Measurements from ENCODE around the gene CLEC4G.
"Not testable (repeated sequence)": the region's sequence is repeated elsewhere in the genome, so short reads cannot be mapped to it uniquely, and the experiment has no call there.

CLEC4G gene

DNA sequence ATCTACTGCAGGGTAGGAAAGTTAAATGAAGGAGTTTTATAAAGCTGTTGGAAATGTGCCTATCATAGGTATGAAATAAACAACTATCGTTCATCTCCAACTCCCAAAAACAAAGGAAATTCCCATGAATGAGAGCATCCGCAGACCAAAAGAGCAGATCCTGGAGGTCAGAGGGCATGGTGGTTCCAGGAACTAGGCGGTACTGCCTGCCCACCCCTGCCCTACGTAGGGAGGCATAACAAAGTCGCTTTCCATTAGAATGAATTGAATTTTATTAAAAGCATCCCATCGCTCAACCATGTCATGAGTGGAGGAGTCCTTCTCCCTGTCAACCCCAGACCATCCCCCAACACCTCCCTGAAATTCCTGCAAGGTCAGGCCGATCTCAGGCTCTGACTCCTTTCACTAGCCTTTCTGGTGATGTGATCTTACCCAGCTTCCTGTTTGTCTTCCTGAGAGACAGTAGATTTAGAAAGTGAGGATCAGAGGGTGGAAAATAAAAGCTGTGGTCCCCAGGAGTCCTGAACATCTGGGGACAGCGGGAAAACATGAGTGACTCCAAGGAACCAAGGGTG, 30.9 kb upstream of the CLEC4G start, which contains the start of gene CLEC4M:
Gene CLEC4M, plus strand, starts transcription at position 525 of the 575 bp plus-strand sequence. Its CDS starts 24 bp downstream, at position 549.
- peaks cover 3% of the 10 kb centered on the region for H3K4me1 Mint-ChIP-seq (ENCODE audit: low read depth)
- peaks cover 22% of the 10 kb centered on the region for H3K9me3 Mint-ChIP-seq
- H3K4me3 Mint-ChIP-seq, result no peak within 1 kb of the TSS
- no peak within 1 kb of the TSS for H3K27ac Mint-ChIP-seq
- DNase-seq, result peak; percentile 21
- H3K27me3 Mint-ChIP-seq, result peaks cover 33% of the 10 kb centered on the region
- H3K36me3 Mint-ChIP-seq (ENCODE audit: low read depth), result peaks cover 5% of the 10 kb centered on the region

DNA sequence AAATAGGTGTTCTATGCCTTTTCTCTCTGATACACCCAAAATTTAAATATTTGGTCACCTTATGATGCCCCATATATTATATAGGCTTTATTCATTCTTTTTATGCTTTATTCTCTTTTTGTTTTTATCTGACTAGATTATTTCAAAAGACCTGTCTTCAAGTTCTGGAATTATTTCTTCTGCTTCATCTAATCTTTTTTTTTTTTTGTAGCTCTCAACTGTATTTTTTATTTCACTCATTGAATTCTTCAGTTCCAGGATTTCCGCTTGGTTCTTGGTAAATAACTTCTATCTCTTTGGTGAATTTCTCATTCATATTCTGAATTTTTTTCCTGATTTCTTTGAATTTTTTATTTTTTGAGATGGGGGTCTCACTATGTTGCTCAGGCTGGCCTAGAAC, 27.2 kb upstream of the CLEC4G start:
- Mint-ChIP-seq H3K4me3 (no peak overlapping the region), H3K4me1 (ENCODE audit: low read depth) (peaks cover 11% of the 10 kb centered on the region), H3K36me3 (ENCODE audit: low read depth) (peaks cover 15% of the 10 kb centered on the region), H3K27me3 (peaks cover 38% of the 10 kb centered on the region), H3K9me3 (peaks cover 56% of the 10 kb centered on the region), H3K27ac (no peak overlapping the region)
- no peak for DNase-seq

DNA sequence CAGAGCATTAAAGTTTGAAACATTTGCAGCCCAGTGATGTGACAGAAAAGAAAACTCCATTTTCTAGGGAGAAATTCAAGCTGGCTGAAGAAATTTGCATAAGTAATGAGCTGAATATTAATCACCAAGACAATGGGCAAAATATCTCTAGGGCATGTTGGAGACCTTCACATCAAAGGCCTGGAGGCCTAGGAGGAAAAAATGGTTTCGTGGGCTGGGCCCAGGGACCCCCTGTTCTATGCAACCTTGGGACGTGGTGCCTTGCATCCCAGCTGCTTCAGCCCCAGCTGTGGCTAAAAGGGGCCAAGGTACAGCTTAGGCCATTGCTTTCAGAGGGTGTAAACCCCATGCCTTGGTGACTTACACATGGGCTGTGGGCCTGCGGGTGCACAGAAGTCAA, 25.4 kb upstream of the CLEC4G start:
- Mint-ChIP-seq H3K36me3 (ENCODE audit: low read depth) (peaks cover 15% of the 10 kb centered on the region), H3K4me1 (ENCODE audit: low read depth) (peaks cover 18% of the 10 kb centered on the region), H3K4me3 (no peak overlapping the region), H3K9me3 (peaks cover 65% of the 10 kb centered on the region), H3K27me3 (peaks cover 30% of the 10 kb centered on the region), H3K27ac (no peak overlapping the region)
- DNase-seq, result no peak

DNA sequence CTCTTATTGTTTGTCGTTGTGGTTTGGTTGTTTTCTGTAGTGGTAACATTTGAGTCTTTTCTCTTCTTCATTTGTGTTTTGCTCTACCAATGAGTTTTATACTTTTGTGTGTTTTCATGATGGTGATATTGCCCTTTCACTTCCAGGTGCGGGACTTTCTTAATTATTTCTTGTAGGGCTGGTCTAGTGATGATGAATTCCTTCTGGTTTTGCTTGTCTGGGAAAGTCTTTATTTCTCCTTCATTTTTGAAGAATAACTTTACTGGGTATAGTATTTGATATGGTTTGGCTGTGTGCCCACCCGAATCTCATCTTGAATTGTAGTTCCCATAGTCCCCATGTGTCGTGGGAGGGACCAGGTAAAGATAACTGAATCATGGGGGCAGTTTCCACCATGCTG, 24.3 kb upstream of the CLEC4G start:
- H3K4me1 Mint-ChIP-seq (ENCODE audit: low read depth), result peaks cover 22% of the 10 kb centered on the region
- peaks cover 15% of the 10 kb centered on the region for H3K36me3 Mint-ChIP-seq (ENCODE audit: low read depth)
- H3K4me3 Mint-ChIP-seq, result no peak overlapping the region
- H3K27ac Mint-ChIP-seq, result no peak overlapping the region
- H3K9me3 Mint-ChIP-seq, result peaks cover 69% of the 10 kb centered on the region
- H3K27me3 Mint-ChIP-seq, result peaks cover 24% of the 10 kb centered on the region
- DNase-seq, result no peak

DNA sequence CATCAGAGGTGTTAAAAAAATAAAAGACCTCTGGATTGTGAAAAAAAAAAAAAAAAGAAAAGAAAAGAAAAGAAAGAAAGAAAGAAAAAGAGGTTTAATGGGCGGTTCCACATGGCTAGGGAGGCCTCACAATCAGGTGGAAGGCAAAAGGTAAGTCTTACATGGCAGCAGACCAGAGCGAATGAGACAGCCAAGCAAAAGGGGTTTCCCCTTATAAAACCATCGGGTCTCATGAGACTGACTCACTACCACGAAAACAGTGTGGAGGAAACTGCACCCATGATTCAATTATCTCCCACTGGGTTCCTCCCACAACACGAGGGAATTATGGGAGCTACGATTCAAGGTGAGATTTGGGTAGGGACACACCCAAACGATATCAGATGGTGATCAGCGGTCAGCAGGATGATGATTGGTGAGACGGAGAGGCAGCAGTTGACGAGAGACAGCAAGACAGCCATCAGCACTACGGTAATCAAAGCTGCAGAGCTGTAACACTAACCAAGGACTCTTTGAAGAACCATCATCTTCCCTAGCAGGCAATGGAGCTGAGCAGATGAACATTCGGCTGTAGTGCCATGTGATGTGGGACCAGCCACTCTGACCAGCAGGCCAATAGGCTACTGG, 19.4 kb upstream of the CLEC4G start:
- DNase-seq, result peak; percentile 65
- Mint-ChIP-seq H3K27me3 (peaks cover 41% of the 10 kb centered on the region), H3K4me3 (no peak overlapping the region), H3K27ac (peak overlapping the region; percentile 78), H3K36me3 (ENCODE audit: low read depth) (peaks cover 4% of the 10 kb centered on the region), H3K9me3 (peaks cover 45% of the 10 kb centered on the region), H3K4me1 (ENCODE audit: low read depth) (peaks cover 35% of the 10 kb centered on the region)

DNA sequence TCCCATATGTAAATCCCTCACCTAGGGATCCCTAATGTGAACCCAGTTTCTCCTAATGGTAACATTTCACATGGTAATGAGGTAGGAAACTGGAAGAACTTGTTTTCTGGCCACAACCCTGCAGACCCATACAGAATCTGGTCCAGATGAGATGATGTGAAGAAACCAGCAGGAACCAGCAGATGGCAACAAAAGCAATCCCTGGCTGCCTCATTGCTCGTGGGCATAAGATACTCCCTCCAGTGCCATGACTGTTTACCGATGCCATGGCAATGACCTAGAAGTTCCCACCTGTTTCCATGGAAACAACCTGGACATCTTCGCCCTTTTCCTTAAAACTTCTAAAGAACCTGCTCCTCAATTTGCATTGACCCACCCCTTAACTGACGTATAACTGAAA, 16.8 kb upstream of the CLEC4G start:
- peaks cover 32% of the 10 kb centered on the region for H3K4me1 Mint-ChIP-seq (ENCODE audit: low read depth)
- DNase-seq, result peak; percentile 28
- peaks cover 22% of the 10 kb centered on the region for H3K9me3 Mint-ChIP-seq
- no peak overlapping the region for H3K4me3 Mint-ChIP-seq
- no peaks in the 10 kb centered on the region for H3K36me3 Mint-ChIP-seq (ENCODE audit: low read depth)
- H3K27ac Mint-ChIP-seq, result no peak overlapping the region
- peaks cover 37% of the 10 kb centered on the region for H3K27me3 Mint-ChIP-seq

DNA sequence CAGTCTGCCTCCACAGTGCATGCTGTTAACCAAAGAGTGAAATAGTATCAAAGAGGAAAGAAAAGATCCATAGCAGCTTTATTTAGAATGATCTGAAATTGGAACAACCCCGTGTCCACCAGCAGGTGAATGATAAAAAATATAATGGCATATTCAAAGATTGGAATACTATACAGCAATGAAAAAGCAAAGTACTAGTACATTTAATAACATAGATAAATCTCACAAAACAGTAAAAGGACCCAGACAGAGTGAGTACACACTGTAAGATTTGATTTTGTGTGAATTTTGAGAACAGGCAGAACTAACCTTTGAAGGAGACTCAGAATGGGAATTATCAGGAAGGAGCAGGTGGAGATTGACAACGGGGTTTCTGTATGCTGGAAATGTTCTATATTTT, 16.3 kb upstream of the CLEC4G start:
- H3K27me3 Mint-ChIP-seq, result peaks cover 41% of the 10 kb centered on the region
- no peak for DNase-seq
- H3K9me3 Mint-ChIP-seq, result peaks cover 18% of the 10 kb centered on the region
- H3K27ac Mint-ChIP-seq, result no peak overlapping the region
- no peaks in the 10 kb centered on the region for H3K36me3 Mint-ChIP-seq (ENCODE audit: low read depth)
- H3K4me3 Mint-ChIP-seq, result no peak overlapping the region
- peaks cover 34% of the 10 kb centered on the region for H3K4me1 Mint-ChIP-seq (ENCODE audit: low read depth)

DNA sequence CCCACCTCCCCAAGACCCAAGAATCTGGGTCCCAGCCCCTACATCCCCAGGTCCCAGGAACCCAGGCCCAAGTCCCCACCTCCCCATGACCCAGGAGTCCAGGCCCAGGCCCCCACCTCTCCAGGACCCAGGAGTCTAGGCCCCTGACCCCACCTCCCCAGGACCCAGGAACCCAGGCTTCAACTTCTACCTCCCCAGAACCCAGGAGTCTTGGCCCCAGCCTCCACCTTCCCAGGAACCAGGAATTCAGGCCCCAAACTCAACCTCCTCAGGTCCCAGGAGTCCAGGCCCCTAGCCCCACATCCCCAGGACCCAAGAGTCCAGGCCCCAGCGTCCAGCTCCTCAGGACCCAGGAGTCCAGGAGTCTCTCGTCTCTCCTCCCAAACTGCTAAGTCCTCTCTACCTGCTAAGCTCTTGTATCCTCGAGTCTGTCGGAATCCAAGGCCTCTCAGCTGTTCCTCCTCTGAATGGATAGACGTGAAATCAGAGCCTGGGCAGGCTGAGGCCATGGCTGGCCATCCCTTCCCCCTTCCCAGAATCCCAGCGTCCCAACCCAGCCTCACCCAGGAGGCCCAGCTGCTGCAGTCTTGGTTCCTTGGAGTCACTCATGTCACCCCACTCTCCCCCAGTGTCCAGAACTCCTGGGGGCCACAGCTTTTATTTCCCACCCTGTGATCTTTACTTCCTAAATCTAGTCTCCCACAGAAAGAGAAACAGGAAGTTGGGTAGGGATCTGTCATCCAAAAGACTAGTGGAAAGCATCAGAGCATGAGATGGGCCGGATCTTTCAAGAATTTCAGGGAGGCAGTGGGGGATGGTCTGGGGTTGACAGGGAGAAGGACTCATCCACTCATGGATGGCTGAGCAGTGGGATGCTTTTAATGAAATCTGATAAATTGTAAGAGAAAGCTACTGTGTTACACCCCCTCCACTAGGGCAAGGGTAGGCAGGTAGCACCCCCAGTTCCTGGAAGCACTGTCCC, 15.3 kb upstream of the CLEC4G start, which contains the start of gene CD209:
Gene CD209, minus strand, starts transcription at position 632 of the 982 bp plus-strand sequence. Its CDS starts 23 bp downstream, at position 609.
- Mint-ChIP-seq H3K27ac (no peak within 1 kb of the TSS), H3K27me3 (peaks cover 48% of the 10 kb centered on the region), H3K36me3 (ENCODE audit: low read depth) (no peaks in the 10 kb centered on the region), H3K4me1 (ENCODE audit: low read depth) (peaks cover 30% of the 10 kb centered on the region), H3K9me3 (peaks cover 14% of the 10 kb centered on the region), H3K4me3 (no peak within 1 kb of the TSS)
- peak; percentile 28 for DNase-seq

DNA sequence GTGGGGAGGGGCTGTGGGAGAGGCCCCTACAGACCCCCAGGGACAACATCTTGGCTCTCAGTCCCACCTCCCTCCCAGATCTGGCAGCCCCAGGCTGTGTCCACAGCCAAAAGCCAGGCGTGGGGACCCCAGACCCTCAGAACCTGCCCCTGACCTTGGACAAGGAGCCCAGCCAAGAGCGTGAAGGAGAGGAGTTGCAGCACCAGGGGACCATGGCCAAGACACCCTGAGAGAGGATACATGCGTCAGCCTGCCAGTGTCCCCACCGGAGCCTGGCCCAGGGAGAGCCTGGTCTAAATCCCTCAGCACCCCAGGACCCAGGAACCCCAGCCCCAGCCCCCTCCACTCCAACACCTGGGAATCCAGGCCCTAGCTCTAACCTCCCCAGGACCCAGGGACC, 14.4 kb upstream of the CLEC4G start:
- H3K4me1 Mint-ChIP-seq (ENCODE audit: low read depth), result peaks cover 27% of the 10 kb centered on the region
- H3K4me3 Mint-ChIP-seq; H3K27ac Mint-ChIP-seq; H3K36me3 Mint-ChIP-seq (ENCODE audit: low read depth): not testable (repeated sequence)
- peaks cover 54% of the 10 kb centered on the region for H3K27me3 Mint-ChIP-seq
- peak; percentile 22 for DNase-seq
- H3K9me3 Mint-ChIP-seq, result peaks cover 11% of the 10 kb centered on the region

DNA sequence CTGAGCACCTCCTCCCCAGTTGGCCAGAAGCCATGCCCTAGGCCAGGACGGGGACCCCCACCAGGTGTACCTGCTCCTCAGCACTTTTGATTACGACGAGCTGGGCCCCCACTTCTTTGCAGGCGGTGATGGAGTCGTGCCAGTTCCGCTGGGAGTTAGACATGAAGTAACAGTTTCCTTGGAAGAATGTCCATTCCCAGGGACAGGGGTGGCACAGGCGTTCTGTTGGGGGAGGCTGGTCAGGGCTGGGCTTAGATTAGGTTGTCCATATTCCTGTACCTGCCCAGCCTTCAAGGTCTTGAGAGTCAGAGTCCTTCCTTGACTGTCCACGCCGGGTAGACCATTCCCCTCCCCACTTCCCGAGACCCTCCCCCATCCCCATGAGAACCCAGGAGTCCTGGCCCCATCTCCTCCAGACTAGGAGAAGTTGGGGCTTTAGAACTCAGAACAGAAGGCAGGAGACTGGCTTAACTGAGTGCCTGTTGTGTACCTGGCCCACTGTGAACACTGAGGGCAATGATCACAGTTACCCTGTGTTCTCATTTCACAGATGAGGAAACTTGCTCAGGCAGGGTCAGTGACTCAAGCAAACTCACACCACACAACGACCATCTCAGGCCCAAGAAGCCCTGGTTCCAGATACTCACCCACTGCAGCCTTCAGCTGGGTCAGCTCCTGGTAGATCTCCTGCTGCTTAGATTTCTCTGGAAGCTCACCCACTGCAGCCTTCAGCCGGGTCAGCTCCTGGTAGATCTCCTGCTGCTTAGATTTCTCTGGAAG, 13.2 kb upstream of the CLEC4G start:
- H3K9me3 Mint-ChIP-seq, result peaks cover 5% of the 10 kb centered on the region

DNA sequence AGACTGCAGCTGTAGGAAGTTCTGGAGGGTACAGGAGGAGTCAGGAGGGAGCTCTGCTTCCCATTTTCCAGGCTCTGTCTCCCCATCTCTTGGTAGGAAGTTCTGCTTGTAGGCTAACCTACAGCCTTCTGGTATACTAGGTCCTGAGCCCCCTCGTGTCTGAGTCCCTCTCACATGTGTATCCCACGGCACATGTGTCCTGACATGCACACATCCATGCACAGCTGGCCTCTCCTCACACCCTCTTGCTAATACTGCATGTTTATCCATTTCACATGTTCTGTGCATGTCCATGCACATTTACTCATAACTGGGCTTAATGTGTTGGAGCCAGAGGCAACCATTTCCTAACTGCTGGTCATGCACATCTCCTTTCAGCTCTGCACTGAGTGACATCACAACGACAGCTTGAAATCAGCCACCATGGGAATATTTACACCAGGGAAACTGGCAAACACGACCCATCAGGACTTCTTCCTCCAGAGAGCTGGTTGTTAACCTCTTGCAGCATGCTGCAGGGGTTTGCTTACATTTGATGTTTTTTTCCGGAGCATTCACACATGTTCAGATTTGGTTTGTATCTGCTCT, 12.4 kb upstream of the CLEC4G start:
- H3K36me3 Mint-ChIP-seq (ENCODE audit: low read depth), result no peaks in the 10 kb centered on the region
- peaks cover 14% of the 10 kb centered on the region for H3K4me1 Mint-ChIP-seq (ENCODE audit: low read depth)
- H3K27ac Mint-ChIP-seq, result no peak overlapping the region
- H3K9me3 Mint-ChIP-seq, result peaks cover 4% of the 10 kb centered on the region
- DNase-seq, result peak; percentile 30
- H3K4me3 Mint-ChIP-seq, result no peak overlapping the region
- peaks cover 69% of the 10 kb centered on the region for H3K27me3 Mint-ChIP-seq

More for the DNA sequence above, 13.2 kb upstream of the CLEC4G start:
- peak; percentile 28 for DNase-seq
- no peak overlapping the region for H3K4me3 Mint-ChIP-seq
- no peaks in the 10 kb centered on the region for H3K36me3 Mint-ChIP-seq (ENCODE audit: low read depth)
- peaks cover 62% of the 10 kb centered on the region for H3K27me3 Mint-ChIP-seq
- H3K27ac Mint-ChIP-seq, result no peak overlapping the region
- peaks cover 15% of the 10 kb centered on the region for H3K4me1 Mint-ChIP-seq (ENCODE audit: low read depth)

DNA sequence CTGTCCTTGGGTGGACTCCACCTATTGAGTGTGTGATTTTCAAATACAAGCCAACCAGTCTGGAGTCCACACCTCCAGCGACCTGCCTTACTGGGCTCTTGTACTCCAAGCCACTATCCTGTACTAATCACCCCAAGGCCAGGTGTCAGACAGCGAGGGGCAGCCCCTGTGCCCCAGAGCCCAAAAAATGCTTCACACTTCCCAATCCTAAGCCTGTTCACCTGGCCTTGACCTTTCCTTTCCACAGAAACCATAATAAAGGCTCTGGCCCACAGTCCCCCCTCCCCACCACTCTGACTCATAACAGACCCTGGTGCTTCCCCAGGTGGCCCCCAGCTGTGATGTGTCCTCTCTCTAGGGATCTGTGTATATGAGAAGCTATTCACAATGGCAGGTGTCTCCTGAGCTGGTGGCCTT, 11.5 kb upstream of the CLEC4G start:
- Mint-ChIP-seq H3K9me3 (peaks cover 4% of the 10 kb centered on the region), H3K27me3 (peaks cover 71% of the 10 kb centered on the region), H3K36me3 (ENCODE audit: low read depth) (no peaks in the 10 kb centered on the region), H3K4me3 (no peak overlapping the region), H3K4me1 (ENCODE audit: low read depth) (peaks cover 14% of the 10 kb centered on the region), H3K27ac (no peak overlapping the region)
- DNase-seq, result peak; percentile 64

DNA sequence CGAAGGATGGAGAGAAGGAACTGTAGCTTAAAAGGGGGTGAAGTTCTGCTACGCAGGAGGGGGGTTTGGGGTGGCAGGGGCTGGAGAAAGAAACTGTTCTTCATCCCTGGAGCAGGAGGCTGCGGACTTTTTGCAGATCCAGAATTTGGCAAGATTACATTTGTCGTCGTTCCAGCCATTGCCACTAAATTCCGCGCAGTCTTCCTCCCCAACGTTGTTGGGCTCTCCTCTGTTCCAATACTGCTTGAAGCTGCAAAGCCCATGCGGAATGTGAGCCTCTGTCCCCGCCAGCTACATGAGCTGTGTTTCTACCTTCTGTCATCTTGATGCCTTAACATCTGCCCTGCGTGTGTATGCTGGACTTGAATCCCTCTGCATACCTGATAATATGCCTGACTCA, 11.1 kb upstream of the CLEC4G start:
- Mint-ChIP-seq H3K4me1 (ENCODE audit: low read depth) (peaks cover 16% of the 10 kb centered on the region), H3K4me3 (no peak overlapping the region), H3K36me3 (ENCODE audit: low read depth) (no peaks in the 10 kb centered on the region), H3K27me3 (peaks cover 70% of the 10 kb centered on the region), H3K9me3 (peaks cover 1% of the 10 kb centered on the region), H3K27ac (no peak overlapping the region)
- no peak for DNase-seq

DNA sequence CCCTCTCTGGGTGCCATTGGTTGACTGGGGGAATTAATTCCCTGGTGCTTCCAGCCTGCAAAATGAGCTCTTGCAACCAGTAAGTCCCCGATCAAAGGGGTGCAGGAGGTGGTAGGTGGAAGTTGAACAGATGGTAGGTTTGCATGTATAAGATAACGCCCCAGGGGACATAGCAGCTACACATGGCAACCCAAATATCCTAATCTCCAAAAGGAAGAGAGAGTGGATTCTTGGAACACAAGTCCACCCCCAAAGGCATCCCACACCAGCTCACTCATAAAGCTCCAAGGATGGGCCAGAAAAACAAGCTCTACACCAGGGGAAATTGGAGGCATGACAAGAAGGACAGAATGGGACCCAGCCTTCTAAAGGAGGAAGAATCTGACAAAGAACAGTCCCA, 10.7 kb upstream of the CLEC4G start:
- H3K4me1 Mint-ChIP-seq (ENCODE audit: low read depth), result peaks cover 19% of the 10 kb centered on the region
- H3K4me3 Mint-ChIP-seq, result no peak overlapping the region
- no peaks in the 10 kb centered on the region for H3K36me3 Mint-ChIP-seq (ENCODE audit: low read depth)
- H3K9me3 Mint-ChIP-seq, result no peaks in the 10 kb centered on the region
- peak; percentile 15 for DNase-seq
- peaks cover 67% of the 10 kb centered on the region for H3K27me3 Mint-ChIP-seq
- H3K27ac Mint-ChIP-seq, result no peak overlapping the region

Measured in activated T-cell treated with anti-CD3 and anti-CD28 coated beads, Interleukin-2, amount 50 U/mL, for 24 hours (primary cell).